ENCODE data around the gene NR1H3.
"Not testable (repeated sequence)": the region's sequence is repeated elsewhere in the genome, so short reads cannot be mapped to it uniquely, and the experiment has no call there.

The NR1H3 gene

GRCh38 chr11:47308050-47308823 lies 50.4 kb downstream of the NR1H3 start:
- DNase-seq = no peak

GRCh38 chr11:47314992-47315391 lies 57.2 kb downstream of the NR1H3 start:
- no peak for DNase-seq

- not testable (repeated sequence) for DNase-seq
These were observed 58.7 kb downstream of the NR1H3 start for GRCh38 chr11:47316501-47316900.

GRCh38 chr11:47317064-47317828 lies 59.5 kb downstream of the NR1H3 start:
- no peak for DNase-seq

- no peak for DNase-seq
These were observed 60.4 kb downstream of the NR1H3 start for GRCh38 chr11:47318166-47318565.
